Stimulated activated CD8-positive, alpha-beta memory T cell treated with anti-CD3 and anti-CD28 coated beads, Interleukin-7, amount 100 ng/mL, for 24 hours (primary cell): ENCODE data around the gene SLC12A9.
A peak's percentile ranks its signal among the peaks of the same experiment; 100 is the strongest.

Experiments
- DNase-seq: peaks from one replicate; pipeline ENCODE4 v3.0.0-alpha.2; 2020; ENCODE audit warnings: low read depth

The SLC12A9 gene

DNA sequence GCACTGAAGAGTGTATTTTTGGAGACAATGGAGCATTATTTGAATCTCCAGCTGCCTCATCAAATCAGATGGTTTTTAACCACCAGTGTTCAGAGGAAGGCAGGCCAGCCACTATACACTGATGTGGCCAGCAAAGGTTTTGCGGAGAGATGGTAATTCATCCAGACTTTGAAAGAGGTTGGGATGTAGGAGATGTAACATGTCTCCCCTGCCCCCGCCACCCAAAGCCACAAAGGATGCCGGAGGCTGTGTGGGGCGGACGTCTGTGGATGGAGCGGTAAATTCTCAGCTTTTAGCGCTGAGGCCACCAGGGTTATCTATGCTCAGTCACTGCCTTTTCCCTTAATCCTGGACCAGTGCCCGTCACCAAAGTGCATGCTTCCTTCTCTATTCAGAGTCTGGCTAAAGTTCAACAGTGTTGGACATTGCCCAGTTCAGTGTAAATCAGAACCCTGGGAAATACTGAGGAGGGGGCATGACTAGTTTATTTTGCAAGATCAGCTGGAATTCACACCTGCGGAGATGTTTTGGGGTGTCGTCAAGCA, 11.0 kb downstream of the SLC12A9 start:
- no peak for DNase-seq

DNA sequence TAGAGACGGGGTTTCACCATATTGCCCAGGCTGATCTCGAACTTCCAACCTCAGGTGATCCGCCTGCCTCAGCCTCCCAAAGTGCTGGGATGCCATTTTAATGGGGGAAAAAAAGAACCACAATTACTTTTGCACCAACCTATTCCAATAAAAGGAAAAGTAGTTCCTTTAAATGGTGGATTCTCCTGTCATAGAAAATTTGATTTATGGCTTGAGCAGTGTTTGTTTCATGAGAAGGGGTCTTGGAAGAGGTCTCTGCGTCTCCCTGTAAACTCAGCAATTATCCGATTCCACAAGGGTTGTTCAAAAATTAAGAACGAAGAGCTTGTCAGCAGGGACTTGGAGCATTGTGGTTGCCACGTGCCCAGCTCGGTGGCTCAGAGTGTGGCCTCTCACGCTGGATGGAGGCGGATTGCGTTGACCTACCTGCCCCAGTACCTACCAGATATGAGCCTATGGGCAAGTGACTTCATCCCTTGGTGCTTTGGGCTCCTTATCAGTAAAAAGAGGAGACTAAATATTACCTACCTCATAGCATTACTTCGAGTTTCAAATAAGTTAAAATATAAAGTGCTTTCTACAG, 11.8 kb downstream of the SLC12A9 start:
- no peak for DNase-seq

DNA sequence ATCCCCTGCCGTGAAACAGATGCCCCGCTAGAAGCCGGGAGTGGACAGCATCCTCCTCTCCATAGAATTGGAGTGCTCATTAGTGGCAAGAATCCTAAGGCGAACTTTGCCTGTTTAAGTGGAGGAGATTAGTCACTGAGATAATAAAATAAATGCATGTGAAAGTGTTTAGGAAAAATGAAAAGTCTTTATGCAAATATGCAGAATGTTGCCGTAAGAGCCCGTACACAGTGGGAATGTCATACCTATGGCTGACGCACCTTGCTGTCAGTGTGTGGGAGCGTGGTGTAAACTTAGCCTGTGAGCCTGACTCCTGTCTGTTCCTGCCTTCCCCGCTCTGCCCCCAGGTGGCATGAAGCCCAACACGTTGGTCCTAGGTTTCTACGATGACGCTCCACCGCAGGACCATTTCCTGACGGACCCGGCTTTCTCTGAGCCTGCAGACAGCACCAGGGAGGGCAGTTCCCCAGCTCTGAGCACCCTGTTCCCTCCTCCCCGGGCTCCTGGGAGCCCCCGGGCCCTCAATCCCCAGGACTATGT, 12.9 kb downstream of the SLC12A9 start:
- no peak for DNase-seq

DNA sequence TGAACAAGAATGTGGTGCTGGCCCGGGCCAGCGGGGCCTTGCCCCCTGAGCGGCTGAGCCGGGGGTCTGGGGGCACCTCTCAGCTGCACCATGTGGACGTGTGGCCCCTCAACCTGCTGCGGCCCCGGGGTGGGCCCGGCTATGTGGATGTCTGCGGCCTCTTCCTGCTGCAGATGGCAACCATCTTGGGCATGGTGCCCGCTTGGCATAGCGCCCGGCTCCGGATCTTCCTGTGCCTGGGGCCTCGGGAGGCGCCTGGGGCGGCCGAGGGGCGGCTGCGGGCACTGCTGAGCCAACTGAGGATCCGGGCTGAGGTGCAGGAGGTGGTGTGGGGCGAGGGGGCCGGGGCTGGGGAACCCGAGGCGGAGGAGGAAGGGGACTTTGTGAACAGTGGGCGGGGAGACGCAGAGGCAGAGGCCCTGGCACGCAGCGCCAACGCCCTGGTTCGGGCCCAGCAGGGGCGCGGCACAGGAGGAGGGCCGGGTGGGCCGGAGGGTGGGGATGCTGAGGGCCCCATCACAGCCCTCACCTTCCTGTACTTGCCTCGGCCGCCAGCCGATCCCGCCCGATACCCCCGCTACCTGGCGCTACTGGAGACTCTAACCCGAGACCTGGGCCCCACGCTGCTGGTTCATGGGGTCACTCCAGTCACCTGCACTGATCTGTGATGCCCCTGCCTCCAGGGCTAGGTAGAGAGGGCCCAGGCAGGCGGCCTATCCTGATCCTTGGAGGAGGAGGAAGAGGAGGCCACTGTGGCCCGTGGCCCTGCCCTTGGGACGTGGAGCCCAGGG, 13.6 kb downstream of the SLC12A9 start:
- no peak for DNase-seq

DNA sequence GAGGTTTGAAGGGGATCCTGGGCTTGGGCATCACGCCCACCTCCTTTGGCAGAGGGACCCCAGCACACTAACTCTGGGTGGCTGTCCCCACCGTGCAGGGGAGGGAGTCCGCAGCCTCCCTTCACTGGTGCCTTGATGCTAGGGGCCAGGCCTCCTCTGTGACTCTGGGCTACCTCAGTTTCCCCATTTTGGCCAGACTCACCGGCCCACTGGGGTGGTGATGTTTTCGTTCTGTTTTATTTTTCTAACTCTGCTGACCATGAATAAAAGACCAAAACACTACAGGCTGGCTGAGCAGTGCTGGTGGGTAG, 14.2 kb downstream of the SLC12A9 start:
- DNase-seq: no peak

DNA sequence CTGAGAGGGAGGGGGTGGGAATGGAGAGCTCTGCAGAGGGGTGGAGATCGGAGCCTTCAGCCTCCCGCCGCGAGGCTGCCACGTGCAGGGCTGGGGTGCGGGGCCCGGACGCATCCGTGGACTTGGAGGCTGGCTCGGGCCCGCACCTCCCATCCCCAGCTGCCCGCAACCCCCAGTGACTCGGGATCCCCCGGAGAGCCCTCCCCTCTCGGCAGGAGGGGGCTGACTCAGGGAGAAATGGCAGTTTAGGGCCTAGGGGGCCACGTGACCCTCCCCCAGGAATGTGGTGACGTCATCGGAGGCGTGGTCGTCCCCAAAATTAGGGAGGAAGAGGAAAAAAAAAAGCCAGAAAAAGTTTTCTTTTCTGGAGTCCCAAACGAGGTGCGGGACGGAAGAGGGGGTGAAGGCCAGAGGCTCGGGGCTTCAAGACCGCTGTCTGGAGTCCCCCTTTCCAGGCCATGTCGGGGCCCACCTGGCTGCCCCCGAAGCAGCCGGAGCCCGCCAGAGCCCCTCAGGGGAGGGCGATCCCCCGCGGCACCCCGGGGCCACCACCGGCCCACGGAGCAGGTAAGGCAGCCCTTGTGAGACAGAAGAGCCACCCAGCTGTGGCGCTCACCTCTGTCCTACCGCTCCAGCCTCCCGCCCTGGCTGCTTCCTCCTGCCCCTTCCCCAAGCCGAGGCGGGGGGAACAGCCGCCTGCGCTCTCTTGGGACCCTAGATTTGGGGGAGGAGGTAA, 14.7 kb downstream of the SLC12A9 start, which contains the start of gene TRIP6:
TSS of gene TRIP6 (plus strand) at position 348 of the 736 bp plus-strand sequence. CDS start at position 459, 111 bp downstream.
- DNase-seq: no peak

DNA sequence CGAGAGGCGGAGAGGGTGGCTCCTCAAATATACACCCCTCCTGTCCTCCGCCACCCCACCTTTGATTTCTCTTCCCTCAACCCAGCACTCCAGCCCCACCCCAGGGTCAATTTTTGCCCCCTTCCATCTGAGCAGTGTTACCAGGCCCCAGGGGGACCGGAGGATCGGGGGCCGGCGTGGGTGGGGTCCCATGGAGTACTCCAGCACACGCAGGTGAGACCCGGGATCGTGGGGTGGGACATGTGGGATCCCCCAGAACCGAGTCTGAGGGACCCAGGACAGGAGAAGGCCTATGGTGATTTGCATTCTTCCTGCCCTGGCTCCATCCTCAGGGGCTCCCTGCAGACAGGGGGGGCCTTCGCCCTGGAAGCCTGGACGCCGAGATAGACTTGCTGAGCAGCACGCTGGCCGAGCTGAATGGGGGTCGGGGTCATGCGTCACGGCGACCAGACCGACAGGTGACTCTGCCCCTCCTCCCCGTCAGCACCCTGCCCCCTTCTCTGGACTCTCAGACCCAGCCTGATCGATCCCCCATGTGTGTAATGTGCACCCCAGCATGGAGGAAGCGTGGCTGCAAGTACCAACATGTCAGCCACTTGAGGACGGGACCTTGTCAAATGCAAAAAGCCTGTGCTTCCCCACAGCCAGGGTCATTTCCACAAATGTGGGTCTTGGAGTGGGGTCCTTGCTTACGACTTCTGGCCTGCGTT, 15.4 kb downstream of the SLC12A9 start:
- no peak for DNase-seq

DNA sequence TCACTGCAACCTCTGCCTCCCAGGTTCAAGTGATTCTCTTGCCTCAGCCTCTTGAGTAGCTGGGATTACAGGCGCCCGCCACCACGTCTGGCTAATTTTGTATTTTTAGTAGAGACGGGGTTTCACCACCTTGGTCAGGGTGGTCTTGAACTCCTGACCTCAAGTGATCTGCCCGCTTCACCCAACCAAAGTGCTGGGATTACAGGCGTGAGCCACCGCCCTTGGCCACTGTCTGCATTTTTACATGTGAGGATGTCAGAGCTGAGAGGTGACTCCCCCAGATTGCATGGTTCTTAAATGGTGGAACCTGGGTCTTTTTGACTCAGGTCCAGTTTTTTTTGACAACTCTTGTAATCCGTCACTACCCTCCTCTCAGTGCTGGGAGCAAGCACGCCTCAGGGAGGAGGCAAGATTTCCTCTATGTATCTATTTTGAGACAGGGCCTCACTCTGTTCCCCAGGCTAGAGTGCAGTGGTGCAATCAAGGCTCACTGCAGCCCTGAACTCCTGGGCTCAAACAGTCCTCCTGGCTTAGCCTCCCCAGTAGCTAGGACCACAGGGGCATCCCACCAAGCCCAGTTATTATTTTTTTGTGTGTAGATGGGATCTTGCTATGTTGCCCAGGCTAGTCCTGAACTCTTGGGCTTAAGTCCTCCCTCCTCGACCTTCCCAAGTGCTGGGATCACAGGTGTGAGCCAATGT, 21.2 kb downstream of the SLC12A9 start:
- no peak for DNase-seq

DNA sequence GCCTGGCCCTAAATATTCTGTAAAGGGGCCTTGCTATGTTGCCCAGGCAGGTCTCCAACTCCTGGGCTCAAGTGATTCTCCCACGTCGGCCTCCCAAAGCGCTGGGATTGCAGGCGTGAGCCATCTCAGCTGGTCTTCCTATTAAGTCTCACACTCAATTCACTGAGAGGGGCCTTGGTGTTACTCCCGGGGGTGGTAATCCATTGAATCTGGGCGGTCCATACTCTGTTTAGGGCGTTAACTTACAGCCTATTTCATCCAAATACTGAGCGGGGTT, 21.7 kb downstream of the SLC12A9 start:
- DNase-seq: no peak

DNA sequence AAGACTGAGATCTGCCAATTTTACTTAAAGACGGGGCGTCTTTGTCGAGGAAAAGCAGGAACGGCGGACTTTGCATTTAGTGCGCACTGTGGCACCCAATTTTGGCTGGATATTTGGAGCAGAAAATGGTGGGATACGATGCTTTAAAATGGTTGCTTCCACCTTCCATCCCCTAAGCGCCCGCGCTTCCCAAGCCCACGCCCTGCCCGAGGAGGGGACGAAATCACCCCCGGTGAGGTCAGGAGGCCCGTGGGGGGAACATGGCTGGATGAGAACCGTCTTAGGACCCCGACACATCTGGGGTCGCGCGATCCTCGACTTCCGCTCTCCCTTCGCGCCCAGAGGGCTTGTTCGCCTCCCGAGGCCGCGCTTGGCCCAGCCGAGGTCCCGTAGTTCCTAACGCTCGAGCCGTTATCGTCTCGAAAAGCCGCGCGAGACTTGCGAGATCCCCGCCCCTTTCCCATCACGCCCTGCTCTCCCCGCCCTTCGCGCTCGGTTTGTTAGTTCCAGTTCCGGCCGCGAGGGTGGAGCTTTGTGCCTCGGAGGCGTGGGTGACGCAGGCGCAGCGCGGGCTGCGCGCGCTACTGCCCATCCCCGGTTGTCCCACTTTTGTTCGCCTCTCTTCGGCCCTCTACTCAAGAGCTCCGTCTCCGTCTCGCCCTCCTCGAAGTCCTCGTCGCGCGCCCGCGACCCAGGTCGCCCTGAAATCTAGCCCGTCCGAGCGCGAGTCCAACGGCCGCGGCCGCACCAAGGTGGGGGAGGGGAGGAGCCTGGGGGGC, 22.3 kb downstream of the SLC12A9 start, which contains the start of gene SRRT:
TSS of gene SRRT (plus strand) at position 527 of the 779 bp plus-strand sequence. CDS start 488 bp downstream, outside the sequence.
- peak; percentile 97 for DNase-seq

DNA sequence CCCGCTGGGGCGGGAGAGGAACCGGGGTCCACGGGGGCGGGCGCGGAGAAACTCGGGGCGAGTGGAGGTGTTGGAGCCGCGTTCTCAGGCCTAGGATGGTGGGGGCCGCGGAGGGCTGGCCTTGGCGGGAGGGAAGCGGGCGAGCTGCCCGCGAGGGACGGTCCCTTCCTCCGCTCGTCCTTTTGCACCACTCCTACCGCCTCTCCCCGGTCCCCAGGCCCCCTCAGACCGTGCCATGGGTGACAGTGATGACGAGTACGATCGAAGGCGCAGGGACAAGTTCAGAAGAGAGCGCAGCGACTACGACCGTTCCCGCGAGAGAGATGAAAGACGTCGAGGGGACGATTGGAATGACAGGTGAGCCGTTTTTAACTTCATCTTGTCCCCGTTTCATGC, 22.8 kb downstream of the SLC12A9 start:
- no peak for DNase-seq

DNA sequence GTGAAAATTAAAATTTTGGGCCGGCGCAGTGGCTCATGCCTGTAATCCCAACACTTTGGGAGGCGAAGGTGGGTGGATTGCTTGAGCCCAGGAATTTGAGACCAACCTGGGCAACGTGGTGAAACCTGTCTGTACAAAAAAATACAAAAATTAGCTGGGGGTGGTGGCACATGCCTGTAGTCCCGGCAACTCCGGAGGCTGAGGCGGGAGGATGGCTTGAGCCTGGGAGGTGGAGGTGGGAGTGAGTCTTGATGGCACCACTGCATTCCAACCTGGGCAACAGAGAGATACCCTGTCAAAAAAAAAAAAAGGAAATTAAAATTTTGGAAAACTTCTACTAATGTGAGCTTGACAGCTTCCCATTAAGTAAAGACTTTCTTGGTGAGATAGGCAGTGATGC, 25.5 kb downstream of the SLC12A9 start:
- no peak for DNase-seq

DNA sequence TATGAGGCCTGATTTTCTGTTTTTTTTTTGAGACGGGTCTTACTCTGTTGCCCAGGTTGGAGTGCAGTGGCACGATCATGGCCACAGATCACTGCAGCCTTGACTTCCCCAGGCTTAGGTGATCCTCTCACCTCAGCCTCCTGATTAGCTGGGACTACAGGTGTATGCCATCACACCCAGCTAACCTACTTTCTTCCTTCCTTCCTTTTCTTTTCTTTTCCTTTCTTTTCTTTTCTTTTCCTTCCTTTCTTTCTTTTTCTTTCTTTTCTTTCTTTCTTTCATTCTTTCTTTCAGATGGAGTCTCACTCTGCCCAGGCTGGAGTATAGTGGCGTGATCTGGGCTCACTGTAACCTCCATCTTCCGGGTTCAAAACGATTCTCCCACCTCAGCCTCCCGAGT, 26.2 kb downstream of the SLC12A9 start:
- no peak for DNase-seq

DNA sequence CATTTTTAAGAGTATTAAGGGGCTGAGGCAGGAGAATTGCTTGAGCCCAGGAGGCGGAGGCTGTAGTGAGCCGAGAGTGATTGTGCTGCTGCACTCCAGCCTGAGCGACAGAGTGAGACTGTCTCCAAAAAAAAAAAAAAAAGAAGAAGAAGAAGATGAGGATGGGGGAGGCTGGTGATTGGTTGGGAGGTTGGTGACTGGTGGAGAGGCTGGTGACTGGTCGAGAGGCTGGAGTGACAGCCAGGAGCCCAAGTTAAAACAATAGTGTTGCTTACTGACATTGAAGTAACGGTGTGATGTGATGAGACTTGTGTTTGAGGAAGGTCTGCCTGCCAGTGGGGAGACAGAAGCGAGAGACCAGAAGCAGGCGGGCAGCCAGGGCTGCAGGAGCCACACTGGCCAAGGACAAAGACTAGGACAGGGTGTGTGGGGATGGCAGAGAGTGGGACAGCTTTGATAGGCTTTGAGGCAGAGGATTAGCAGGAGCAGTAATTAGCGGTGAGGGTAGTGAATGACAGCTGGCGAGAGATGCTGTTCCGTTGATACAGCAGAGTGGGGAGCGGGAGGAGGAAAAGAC, 27.3 kb downstream of the SLC12A9 start:
- DNase-seq: no peak

DNA sequence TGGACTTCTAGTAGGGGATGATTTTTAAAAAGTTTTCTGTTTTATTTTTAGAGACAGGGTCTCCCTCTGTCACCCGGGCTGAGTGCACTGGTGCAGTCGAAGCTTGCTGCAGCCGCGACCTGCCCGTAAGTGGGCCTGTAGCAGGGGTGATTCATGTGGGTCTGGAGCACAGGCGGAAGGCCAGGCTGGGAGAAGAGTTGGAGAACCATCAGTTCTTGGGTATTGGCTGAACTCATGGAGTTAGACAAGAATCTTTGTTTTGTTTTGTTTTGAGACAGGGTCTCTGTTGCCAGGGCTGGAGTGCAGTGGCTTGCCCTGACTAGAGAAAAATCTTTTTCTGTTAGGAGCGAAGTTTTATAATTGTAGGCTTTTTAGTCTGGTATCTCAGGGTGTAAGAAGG, 28.1 kb downstream of the SLC12A9 start:
- DNase-seq: no peak

DNA sequence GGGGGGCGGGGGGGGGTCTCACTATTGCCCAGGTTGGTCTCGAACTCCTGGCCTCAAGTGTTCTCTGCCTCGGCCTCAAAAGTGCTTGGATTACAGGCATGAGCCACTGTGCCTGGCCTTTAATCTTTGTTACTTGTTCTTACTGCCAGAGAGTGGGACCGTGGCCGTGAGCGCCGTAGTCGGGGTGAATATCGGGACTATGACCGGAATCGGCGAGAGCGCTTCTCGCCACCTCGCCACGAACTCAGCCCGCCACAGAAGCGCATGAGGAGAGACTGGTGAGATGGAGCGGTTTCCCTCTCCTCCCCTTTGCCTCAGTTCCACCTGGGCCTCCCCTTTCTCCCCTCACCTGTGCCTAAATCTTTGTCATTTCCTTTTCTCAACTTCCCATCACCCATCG, 28.6 kb downstream of the SLC12A9 start:
- no peak for DNase-seq

DNA sequence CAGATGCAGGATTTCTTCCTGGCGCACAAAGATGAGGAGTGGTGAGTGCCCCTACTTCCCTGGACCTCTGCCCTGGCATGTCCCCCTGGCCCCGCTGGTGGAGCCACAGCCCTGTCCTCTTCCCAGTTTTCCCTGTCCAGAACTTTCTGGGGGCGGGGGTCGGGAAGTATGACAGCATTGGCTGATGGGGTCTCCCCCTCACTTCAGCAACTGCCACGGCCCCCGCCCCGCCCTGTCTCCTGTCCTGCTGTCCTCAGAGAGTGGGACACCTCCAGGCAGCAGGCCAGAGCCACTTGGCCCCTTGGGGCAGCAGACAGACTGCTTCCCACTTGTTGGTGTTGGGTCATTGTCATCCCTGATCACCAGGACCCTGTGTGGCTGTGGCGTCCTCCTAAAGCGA, 29.7 kb downstream of the SLC12A9 start:
- DNase-seq: no peak

DNA sequence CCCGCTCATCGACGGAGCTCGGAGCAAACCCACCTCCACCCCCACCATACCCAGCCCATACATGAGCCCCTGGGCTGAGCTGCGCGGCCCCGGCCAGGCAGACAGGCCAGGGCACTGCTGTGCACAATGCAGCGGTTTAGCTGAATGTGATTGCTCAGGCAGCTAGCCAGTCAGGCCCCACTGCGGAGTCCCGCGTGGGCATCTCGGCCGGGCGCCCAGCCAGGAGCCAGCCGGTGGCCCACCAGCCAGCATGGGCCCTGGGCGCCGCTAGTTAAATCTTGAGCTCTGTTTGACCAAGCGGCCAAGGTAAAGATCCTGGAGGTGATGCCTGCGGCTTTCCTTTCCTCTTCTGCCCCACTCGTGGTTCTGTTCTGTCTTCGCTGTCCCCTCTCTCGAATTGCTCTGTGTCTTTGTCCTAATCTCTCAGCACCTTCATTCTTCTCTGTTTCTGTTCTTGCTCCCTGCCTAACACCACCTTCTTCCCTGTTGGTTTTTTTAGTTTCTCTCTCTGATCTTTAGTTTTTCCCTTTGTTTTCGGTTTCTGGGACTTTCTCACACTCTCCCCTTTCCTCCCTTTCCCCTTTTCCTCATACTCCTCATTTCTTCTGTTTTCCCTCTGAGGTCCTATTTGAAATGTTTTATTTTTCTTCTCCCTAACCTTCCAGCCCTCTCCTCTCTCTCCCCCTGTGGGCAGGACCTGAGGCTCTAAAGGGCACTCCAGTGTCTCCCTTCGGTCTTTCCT, 30.4 kb downstream of the SLC12A9 start:
- no peak for DNase-seq

DNA sequence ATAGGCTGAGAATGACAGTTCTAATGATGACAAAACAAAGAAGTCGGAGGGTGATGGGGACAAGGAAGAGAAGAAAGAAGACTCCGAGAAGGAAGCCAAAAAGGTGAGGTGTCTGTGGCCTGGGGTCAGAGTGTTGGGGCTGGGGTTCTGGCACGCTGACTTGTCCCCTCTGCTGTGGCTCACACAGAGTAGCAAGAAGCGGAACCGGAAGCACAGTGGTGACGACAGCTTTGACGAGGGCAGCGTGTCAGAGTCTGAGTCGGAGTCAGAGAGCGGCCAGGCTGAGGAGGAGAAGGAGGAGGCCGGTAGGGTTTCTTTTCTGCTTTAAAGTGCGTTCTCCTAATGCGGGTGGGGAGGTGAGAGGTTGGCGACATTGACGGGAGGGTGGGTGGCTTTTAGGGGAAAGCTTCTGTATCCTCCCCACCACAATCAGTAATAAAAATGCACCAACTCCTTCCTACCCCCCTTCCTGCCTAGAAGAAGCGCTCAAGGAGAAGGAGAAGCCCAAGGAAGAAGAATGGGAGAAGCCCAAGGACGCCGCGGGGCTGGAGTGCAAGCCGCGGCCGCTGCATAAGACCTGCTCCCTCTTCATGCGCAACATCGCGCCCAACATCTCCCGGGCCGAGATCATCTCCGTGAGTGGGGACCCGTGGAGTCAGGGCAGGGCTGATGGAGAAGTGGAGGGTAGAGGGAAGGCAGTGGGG, 32.4 kb downstream of the SLC12A9 start:
- no peak for DNase-seq
